Measurements from ENCODE around the gene C2.
"Not testable (repeated sequence)": the region's sequence is repeated elsewhere in the genome, so short reads cannot be mapped to it uniquely, and the experiment has no call there.

C2 gene

DNA sequence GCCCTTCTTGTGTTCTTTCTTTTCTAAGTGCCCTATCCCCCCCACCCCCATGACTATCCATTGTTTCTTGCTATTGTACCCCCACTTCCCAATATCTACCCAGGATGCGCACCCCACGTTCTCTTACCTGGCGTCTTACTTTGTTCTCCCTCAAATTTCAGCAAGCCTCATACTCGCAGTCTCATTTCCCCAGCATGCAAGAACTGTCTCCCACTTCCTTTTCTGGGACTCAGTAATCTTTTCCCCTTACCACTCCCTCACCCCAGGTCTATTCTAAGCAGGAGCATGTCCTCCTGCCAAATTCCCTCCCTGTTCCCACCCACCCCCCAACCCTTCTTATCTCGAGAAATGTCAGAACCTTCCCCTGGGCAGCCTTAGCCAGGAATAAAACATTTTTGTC, 28.3 kb upstream of the C2 start:
- no peak for DNase-seq (ENCODE audit: low read depth)

DNA sequence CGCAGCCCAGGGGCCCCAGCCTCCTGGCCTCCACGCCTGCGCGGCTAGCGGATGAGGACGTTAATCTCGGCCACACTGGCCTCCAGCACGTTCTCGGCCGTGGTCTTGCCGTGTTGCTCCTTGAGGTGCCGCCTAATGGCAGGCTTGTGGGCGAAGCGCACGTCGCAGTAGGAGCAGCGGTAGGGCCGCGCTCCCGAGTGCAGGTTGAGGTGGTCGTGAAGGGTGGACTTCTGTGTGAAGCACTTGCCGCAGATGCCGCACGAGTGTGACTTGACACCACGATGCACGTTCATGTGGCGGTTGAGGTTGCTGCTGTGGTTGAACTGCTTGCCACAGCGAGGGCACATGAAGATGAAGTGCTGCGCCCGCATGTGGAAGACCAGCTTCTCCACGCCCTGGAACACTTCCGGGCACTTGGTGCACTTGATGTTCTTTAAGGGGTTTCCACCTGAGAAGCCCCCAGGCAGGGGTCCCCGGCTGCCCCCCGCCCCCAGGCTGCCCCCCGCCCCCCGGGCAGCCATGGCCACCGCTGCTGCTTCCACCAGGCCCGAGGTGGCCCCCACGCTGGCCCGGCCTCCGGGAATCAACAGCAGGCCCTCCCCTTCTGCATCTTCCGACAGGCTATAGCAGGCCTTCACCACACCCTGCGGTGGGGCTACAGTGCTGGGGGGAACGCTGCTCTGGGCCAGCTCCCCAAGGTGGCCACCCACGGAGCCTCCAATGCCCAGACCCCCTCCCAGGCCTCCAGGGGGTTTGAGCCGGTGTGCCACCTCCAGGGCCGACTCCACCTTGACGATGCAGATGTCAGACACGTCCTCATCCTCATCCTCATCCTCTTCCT, 27.4 kb upstream of the C2 start:
- DNase-seq (ENCODE audit: low read depth): no peak

DNA sequence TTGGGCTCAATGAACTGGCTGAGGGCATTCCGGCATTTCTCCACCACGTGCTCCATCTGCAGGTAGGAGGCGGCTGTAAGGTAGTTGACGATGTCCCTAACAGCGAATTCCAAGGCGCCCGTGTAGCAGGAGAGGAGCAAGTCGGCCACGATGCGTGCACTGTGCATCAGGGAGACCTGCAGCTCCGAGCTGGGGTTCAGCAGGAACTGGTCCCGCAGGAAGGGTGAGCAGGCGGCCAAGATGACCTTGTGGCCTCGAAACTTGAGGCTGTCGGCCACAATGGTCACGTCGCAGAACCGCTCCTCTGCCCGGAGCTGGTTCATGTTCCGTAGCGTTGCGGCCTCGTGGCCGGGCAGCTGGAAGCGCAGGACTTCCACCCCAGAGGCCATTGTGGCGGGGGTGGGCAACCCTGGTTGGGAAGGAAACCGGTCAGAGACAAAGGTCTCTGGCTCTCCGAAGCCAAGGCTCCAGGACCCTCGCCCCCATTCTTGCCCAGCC, 26.6 kb upstream of the C2 start:
- DNase-seq (ENCODE audit: low read depth): no peak

DNA sequence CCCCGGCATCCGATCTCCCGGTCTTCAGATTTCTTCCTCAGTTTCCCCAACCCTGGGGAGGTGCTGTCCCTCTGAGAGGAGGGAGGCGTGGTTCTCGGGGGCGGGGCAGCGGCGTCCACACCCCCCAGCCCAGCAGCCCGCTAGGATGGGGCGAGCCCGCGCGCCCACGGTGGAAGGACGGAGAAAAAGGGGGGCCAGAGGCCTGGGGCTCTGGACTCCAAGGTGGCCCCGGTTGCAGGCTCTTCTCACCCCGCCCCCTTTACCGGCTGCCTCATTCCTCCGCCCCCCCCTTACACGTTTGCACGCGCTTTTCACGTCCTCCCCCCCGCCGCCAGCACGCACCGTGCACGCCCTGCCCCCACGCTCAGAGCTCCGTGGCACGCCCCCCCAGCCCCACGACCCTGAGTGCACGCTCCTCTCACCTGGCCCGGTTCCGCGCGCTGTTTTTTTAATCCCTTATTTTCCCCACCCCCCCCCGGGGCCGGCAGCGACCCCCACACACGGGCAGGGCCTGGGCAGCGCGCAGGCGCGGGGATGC, 26.0 kb upstream of the C2 start:
- peak; percentile 55 for DNase-seq (ENCODE audit: low read depth)

DNA sequence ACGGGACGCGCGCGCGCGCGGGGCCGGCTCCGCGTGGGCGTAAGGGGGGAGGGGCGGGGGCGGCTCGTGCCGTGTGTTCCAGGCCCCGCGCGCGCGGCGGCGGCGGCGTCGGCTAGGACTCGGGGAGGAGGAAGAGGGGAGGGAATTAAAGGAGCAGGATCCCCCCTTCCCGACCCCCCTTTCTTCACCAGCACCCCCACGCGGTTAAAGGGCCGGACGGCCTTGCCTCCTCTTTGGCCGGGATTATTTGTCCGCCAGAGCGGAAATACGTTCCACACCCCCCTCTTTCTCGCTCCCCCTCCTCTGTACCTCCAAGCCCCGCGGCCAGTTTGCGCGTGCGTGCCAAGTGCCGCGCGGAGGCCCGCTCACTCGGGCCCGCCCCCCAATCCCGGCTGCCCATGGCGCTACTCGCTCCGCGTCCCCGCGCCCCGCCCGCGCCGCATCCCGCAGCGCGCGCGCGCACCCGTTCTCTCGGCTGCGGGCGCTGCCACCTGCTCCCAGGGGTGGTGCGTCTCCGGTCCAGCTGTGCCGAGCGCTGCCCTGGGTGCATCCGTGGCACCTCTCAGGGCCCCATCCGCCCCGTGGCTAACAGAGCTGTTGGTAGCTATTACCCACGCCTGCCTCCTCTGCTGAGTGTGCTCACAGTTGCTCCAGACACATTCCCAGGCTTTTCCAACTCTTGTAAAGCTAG, 25.4 kb upstream of the C2 start, which contains the start of gene ZBTB12:
ZBTB12 (minus strand) TSS at position 134 of the 691 bp plus-strand sequence. CDS start 781 bp downstream, outside the sequence.
- peak; percentile 95 for DNase-seq (ENCODE audit: low read depth)

DNA sequence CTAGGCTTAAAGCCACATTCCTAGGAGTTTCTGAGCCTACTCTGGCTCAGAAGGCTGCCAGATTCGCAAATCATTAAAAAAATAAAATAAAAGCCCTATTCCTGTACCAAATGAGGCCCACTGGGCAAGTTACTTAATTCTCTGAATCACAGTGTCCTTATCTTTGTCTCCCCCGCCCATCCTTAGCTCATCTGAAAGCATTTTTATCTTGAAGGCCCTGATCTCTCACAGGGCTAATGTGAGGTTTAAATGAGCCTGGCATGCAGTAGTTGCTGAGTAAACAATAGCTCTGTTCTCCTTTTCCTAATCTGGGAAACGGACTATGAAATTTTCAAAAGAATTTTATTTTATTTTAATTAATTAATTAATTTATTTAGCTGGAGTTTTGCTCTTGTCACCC, 23.6 kb upstream of the C2 start:
- no peak for DNase-seq (ENCODE audit: low read depth)

DNA sequence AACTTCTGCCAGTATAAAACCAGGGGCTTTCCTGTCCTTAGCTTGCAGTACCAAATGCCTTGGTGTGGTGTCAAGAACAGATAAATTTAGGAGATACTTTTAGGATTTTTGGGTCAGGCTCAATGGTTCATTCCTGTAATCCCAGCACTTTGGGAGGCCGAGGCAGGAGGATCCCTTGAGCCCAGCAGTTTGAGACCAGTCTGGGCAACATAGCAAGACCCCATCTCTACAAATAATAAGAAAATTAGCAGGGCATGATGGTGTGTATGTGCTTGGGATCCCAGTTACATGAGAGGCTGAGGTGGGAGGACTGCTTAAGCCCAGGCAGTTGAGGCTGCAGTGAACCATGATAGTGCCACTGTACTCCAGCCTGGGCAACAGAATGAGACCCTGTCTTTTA, 22.5 kb upstream of the C2 start:
- no peak for DNase-seq (ENCODE audit: low read depth)

DNA sequence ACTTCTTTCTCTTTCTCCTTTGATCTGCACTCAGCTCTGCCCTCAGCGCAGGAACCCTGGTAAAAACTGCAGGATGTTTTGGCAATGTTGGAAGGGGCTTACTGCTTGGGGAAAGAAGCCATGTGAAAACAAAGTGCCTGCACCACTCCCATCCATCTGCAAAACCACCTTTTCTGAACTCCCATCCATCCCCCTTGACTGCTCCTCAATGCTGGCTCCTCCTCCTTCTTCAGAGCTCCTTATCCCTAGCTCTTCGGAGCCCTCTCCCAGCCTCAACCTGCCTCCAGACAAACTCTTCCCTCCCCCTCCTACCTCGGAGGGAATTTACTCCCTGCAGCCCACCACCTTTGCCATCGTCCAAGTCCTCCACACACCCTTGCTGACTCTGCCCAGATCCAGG, 21.4 kb upstream of the C2 start:
- DNase-seq (ENCODE audit: low read depth): no peak

DNA sequence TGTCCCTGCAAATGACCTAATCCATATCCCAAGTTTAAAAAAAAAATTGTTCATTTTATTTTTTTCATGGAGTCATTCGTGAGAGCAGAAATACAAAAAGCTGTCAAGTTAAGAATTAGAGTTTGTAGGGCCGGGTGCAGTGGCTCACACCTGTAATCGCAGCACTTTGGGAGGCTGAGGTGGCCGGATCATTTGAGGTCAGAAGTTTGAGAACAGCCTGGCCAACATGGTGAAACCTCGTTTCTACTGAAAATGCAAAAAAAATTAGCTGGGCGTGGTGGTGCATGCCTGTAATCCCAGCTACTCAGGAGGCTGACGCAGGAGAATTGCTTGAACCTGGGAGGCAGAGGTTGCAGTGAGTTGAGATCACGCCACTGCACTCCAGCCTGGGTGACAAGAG, 20.8 kb upstream of the C2 start:
- DNase-seq (ENCODE audit: low read depth): not testable (repeated sequence)

DNA sequence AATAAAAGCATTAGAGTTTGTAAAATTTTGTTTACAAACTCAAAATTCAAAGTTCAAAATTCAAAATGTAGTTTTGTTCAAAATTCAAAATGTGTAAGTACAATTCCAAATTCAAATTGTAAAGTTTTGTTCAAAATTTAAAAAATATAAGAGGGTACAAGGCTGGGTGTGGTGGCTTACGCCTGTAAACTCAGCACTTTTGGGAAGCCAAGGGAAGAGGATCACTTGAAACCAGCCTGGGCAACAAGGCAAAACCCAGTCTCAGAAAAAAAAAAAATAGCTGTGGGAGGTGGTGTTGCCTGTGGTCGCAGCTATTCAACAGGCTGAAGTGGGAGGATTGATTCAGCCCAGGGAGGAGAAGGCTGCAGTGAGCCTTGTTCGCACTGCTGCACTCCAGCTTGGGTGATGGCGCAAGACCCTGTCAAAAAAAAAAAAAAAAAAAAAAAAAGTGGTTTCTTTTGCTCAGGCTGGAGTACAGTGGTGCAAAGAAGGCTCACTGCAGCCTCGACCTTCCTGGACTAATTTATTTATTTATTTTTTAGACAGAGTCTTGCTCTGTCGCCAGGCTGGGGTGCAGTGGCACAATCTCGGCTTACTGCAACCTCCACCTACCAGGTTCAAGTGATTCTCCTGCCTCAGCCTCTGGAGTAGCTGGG, 20.2 kb upstream of the C2 start:
- peak; percentile 61 for DNase-seq (ENCODE audit: low read depth)

DNA sequence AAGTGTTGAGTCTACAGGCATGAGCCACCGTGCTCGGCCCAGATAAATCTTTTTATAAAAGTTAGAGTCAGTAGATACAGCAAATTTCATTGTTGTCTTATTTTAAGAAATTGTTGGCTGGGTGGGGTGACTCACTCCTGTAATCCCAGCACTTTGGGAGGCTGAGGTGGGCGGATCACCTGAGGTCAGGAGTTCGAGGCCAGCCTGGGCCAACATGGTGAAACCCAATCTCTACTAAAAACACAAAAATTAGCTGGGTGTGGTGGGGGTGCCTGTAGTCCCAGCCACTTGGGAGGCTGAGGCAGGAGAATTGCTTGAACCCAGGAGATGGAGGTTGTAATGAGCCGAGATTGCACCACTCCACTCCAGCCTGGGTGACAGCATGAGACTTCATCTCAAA, 19.3 kb upstream of the C2 start:
- not testable (repeated sequence) for DNase-seq (ENCODE audit: low read depth)

DNA sequence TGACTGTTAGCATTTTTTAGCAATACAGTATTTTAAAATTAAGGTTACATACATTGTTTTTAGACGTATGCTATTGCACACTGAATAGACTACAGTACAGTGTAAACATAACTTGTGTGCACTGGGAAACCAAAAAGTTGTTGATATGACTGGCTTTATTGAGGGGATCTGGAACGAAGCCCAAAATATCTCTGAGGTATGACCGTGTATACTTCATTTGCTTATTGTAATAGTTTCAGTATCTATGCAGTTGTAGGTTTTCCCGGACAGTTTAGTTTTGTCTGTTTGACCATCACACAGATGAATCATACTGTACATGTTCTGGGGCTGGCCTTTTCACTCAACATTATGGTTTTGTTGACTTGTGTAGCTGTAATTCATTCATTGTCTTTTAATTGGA, 18.7 kb upstream of the C2 start:
- DNase-seq (ENCODE audit: low read depth): peak; percentile 46

DNA sequence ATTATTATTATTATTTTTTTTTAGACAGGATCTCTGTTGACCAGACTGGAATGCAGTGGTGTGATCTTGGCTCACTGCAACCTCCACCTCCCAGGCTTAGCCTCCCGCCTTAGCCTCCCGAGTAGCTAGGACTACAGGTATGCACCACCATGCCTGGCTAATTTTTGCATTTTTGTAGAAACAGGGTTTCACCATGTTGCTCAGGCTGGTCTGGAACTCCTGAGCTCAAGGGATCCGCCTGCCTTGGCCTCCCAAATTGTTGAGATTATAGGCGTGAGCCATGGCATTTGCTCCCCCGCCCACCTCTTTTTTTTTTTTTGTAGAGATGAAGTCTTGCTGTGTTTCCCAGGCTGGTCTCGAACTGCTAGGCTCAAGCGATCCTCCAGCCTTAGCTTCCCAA, 18.2 kb upstream of the C2 start:
- not testable (repeated sequence) for DNase-seq (ENCODE audit: low read depth)

DNA sequence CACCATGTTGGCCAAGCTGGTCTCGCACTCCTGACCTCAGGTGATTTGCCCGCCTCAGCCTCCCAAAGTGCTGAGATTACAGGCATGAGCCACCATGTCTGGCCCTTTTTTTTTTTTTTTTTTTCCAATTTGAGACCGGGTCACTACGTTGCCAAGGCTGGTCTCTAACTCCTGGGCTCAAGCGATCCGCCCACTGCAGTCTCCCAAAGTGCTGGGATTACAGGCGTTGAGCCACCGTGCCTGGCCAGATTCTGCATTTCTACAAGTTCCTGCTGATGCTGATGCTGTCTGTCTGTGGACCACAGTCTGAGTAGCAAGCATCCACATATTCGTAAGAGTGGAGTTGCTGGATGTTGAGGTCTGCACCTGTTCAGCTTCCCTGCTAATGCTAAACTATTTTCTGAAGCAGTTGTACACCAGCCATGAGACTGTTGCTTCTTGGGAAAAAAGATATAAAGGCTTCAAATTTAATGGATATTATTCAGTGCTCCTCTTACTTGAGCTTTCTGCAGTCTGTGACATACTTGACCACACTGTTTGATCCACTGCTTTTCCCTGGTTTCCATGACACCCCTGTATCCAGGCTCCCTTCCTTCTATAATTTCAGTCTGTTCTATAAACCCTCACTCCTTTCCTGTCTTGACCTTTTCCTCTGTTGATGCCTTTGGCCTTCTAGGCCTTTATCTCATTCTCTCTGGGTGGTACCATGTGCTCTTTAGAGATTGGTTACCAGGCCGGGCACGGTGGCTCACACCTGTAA, 15.5 kb upstream of the C2 start:
- peak; percentile 24 for DNase-seq (ENCODE audit: low read depth)

DNA sequence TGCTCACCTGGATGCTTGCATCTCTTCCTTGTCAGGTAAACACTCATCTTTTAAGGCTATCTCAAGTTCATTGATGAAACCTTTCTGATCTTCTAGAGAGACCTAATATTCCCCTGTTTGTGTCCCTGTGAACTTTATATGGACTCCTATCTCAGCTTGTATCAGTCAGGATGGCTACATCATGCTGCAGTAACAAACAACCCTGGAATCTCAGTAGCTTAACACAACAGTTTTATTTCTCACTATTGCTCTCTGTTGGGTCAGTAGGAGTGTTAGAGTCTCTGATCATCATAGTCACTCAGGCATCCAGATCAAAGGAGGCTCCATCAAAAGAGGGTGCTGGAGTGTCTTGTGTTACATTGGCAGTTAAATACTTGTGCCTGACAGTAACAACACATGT, 12.2 kb upstream of the C2 start:
- DNase-seq (ENCODE audit: low read depth): no peak

DNA sequence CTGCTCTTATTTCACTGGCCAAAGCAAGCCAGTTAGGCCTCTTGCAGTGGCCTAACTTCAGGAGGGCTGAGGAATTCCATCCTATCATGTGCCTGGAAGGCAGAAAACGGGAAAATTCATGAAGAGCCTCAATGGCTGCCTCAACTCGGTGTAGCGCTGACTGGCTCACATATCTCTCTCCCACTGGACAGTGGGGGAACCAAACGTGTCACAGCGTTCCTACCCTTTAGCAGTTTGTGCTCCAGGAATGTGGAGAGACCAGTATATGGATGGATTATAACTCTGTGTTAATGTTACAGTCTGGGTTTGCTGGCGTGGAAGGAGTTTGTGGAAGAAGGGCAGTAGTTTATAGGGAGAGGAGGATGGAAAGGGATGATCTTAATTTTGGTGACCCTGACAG, 11.8 kb upstream of the C2 start:
- no peak for DNase-seq (ENCODE audit: low read depth)

DNA sequence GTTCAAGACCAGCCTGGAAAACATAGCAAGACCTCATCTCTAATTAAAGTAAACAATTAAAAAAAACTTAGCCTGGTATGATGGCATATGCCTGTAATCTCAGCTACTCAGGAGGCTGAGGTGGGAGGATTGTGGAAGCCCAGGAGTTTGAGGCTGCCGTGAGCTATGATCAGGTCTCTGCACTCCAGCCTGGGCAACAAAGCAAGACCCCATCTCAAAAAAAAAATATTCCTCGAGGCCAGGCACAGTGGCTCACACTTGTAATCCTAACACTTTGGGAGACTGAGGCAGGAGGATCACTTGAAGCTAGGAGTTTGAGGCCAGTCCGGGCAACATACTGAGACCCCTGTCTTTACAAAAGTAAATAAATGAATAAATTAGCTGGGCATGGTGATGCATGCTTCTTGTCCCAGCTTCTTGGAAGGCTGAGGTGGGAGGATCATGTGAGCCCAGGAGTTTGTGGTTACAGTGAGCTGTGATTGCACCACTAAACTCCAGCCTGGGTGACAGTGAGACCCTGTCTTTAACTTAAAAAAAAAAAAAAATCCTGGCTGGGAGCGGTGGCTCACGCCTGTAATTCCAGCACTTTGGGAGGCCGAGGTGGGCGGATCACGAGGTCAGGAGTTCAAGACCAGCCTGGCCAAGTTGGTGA, 9.3 kb upstream of the C2 start:
- DNase-seq (ENCODE audit: low read depth): peak; percentile 17

DNA sequence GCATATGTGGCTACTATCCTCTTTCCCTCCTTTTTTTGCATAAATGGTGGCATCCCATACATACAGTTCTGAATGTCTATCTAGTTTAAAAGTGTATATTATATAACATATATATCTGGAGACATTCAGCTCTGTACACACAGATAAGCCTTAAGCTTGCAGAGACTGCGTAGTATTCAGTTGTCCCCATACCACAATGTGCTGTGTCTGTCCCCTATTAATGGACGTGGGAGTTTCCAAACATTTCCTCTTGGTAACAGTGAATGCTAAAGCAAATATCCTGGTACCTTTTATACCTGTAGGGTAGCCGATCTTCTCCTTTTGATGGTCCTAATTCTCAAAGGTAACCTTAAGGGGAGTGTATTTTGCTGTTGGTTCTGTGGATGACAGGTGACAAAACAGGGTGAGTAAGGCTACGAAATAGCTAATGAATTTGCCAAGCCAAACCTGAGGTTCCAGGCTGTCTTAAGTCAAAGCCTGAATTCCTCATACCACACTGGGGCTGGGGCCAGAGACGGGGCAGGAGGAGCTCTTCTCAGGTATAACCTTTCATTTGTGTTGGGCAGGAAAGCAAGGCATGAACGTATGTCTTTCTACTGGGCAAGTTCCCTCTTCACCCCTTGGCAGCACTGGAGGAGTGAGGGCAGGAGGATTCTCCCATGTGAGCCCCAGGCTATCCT, 7.8 kb upstream of the C2 start:
- no peak for DNase-seq (ENCODE audit: low read depth)

DNA sequence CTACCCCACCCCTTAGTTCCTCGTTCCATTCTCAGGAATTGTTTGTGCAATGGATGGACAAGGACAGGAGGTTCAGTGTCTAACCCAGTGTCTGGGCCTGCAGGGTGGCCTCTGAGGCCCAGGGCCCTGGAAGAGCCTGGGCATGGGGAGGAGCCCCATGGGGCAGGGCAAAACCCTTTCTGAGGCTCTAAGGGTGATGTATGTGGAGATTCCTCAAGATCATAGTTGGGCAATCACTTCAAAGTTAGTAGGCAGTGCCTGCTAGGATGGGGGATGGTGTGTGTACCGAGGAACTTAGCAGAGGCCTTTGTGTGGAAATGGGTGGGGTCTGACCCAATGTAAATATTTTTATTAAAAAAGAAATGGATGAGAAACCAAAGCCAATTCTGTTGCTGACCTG, 6.7 kb upstream of the C2 start:
- no peak for DNase-seq (ENCODE audit: low read depth)

DNA sequence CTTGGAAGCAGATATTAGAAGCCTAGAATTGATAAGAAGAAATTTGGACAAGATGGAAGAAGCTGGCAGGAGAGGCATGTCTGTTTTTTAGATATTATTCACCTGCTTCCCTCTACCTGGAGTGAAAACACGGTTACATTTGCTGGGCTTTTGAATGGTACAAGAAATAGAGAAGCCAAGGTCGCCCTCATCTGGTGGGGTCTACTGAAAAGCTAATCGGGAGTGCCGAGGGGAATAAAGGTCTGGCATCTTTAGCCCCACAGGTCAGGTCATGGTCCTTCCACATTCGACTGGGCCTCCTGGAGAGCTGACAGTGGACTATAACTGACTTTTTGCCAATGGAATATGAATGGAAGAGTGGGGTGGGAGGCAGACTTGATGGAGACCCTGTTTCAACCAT, 4.6 kb upstream of the C2 start:
- peak; percentile 12 for DNase-seq (ENCODE audit: low read depth)

Measured in EH (cell line).